A549 (cell line): ENCODE results near the gene UVRAG. TPM values are rescaled to one million over a fixed set of nuclear protein-coding genes. Genes with fewer than 3 reads are reported as not detected.

ENCODE experiments used
- ATAC-seq, 2 experiments: fragments of 200-7000 bp in 1 of 2; fragments of >200 bp in 1 of 2; cut with Nextera tagmentation in 1 of 2; cut with Tn5 transposase in 1 of 2; 3 replicates each; pipeline versions ENCODE4 v1.8.0 to v1.9.1; 2018 to 2020; ENCODE audit warnings: mild to moderate bottlenecking in 1 of 2, moderate library complexity in 1 of 2
- CTCF ChIA-PET: fragments of 300-600 bp; sonication (Branson Sonifier 250); formaldehyde crosslinking; extraction: SDS; loops from one replicate; lab custom pipeline; 2021; ENCODE audit warnings: antibody characterized with exemption, inconsistent platforms; lab: Yijun Ruan, JAX
- POLR2A ChIA-PET: fragments of 350-600 bp; formaldehyde crosslinking; extraction: SDS; loops from one replicate; lab custom pipeline; 2021; ENCODE audit warnings: antibody characterized with exemption, inconsistent platforms; lab: Yijun Ruan, JAX
- DNase-seq, 2 experiments: peaks; one replicate each; pipeline versions ENCODE4 v3.0.0 to v3.0.0-alpha.2; 2011 to 2016; ENCODE audit warnings: low read depth in 1 of 2, low spot score in 1 of 2
- FAIRE-seq: peaks from 2 replicates; lab custom pipeline; 2011; peaks lifted over from hg19 to GRCh38; lab: Jason Lieb, UNC
- H3K27ac ChIP-seq, 2 experiments: fragments of >200 bp; sonication (Bioruptor Twin); formaldehyde crosslinking; 3 replicates each; pipeline ENCODE4 v1.5.1; 2016 to 2017
- H3K4me1 ChIP-seq: fragments of >200 bp; sonication (Bioruptor Twin); formaldehyde crosslinking; 3 replicates; pipeline ENCODE4 v1.6.1; 2016
- H3K4me2 ChIP-seq: fragments of >200 bp; sonication (Bioruptor Twin); formaldehyde crosslinking; 3 replicates; pipeline ENCODE4 v1.6.1; 2016
- H3K4me3 ChIP-seq: fragments of >200 bp; sonication (Bioruptor Twin); formaldehyde crosslinking; 3 replicates; pipeline ENCODE4 v1.5.1; 2016
- H3K9me3 ChIP-seq: fragments of >200 bp; sonication (Bioruptor Twin); formaldehyde crosslinking; 3 replicates; pipeline ENCODE4 v1.6.1; 2016
- BCL3 ChIP-seq: fragments of >200 bp; sonication (Bioruptor Twin); formaldehyde crosslinking; IDR thresholded peaks from 3 replicates; pipeline ENCODE4 v1.6.1; 2016
- CHD4 ChIP-seq: fragments of 200-600 bp; sonication (generic); IDR thresholded peaks from 2 replicates; pipeline ENCODE4 v1.6.1; 2016; ENCODE audit warnings: antibody characterized with exemption, mild to moderate bottlenecking, borderline replicate concordance
- CTCF ChIP-seq: fragments of >200 bp; sonication (Bioruptor Twin); formaldehyde crosslinking; IDR thresholded peaks from 3 replicates; pipeline ENCODE4 v1.5.1; 2016
- E2F6 ChIP-seq: IDR thresholded peaks from 2 replicates; pipeline ENCODE4 v1.6.1; 2012; ENCODE audit warnings: low read depth, borderline replicate concordance
- EHF ChIP-seq: fragments of 250-450 bp; sonication (Bioruptor Pico); IDR thresholded peaks from 2 replicates; pipeline ENCODE4 v1.5.0; 2020; ENCODE audit warnings: mild to moderate bottlenecking
- FOSB ChIP-seq: fragments of 250-450 bp; sonication (Bioruptor Pico); IDR thresholded peaks from 2 replicates; pipeline ENCODE4 v1.5.0; 2020; ENCODE audit warnings: mild to moderate bottlenecking, moderate library complexity
- FOSL2 ChIP-seq, 2 experiments: fragments of 450-650 bp in 1 of 2; fragments of >200 bp in 1 of 2; sonication (Bioruptor Twin) in 1 of 2; formaldehyde crosslinking; IDR thresholded peaks; 2 replicates each; pipeline versions ENCODE4 v1.5.0 to v1.6.1; 2016 to 2020; ENCODE audit warnings: mild to moderate bottlenecking in 1 of 2, moderate library complexity in 1 of 2
- FOXS1 ChIP-seq: fragments of 250-450 bp; sonication (Bioruptor Pico); IDR thresholded peaks from 2 replicates; pipeline ENCODE4 v1.5.0; 2020; ENCODE audit warnings: mild to moderate bottlenecking, moderate library complexity
- JUNB ChIP-seq: fragments of >200 bp; sonication (Bioruptor Twin); formaldehyde crosslinking; IDR thresholded peaks from 2 replicates; pipeline ENCODE4 v1.6.1; 2016
- KDM1A ChIP-seq: fragments of 200-600 bp; sonication (generic); IDR thresholded peaks from 2 replicates; pipeline ENCODE4 v1.6.1; 2016; ENCODE audit warnings: low read depth, mild to moderate bottlenecking
- MAFK ChIP-seq: fragments of 450-650 bp; IDR thresholded peaks from 2 replicates; pipeline ENCODE4 v1.6.1; 2014; ENCODE audit not compliant: partially characterized antibody
- MAX ChIP-seq: IDR thresholded peaks from 2 replicates; pipeline ENCODE4 v1.6.1; 2012
- MAZ ChIP-seq: fragments of 150-350 bp; IDR thresholded peaks from 2 replicates; pipeline ENCODE4 v1.6.1; 2014; ENCODE audit warnings: antibody characterized with exemption, low read depth, low read length, borderline replicate concordance
- NFE2L2 ChIP-seq: fragments of 150-350 bp; conservative IDR thresholded peaks from 2 replicates; pipeline ENCODE4 v1.6.1; 2014; ENCODE audit warnings: low read length
- NPAS2 ChIP-seq: fragments of 250-450 bp; sonication (Bioruptor Pico); IDR thresholded peaks from 2 replicates; pipeline ENCODE4 v1.8.0; 2022; ENCODE audit warnings: mild to moderate bottlenecking, moderate library complexity, borderline replicate concordance
- NR3C1 ChIP-seq: fragments of >200 bp; sonication (Bioruptor Twin); formaldehyde crosslinking; IDR thresholded peaks from 3 replicates; pipeline ENCODE4 v1.6.1; 2017
- POLR2A ChIP-seq: IDR thresholded peaks from 2 replicates; pipeline ENCODE4 v1.6.1; 2012; ENCODE audit warnings: mild to moderate bottlenecking, low read length
- POLR2AphosphoS2 ChIP-seq: conservative IDR thresholded peaks from 2 replicates; pipeline ENCODE4 v1.6.1; 2012; ENCODE audit warnings: low read length, improper control_type of control experiment, inconsistent platforms
- RARB ChIP-seq: fragments of 250-450 bp; sonication (Bioruptor Pico); IDR thresholded peaks from 2 replicates; pipeline ENCODE4 v1.8.0; 2021; ENCODE audit warnings: mild to moderate bottlenecking, moderate library complexity
- RNF2 ChIP-seq: fragments of 200-600 bp; sonication (generic); IDR thresholded peaks from 2 replicates; pipeline ENCODE4 v1.6.1; 2016; ENCODE audit warnings: low read depth, mild to moderate bottlenecking, antibody characterized with exemption, moderate library complexity, borderline replicate concordance
- TP53 ChIP-seq: fragments of 250-450 bp; sonication (Bioruptor Pico); IDR thresholded peaks from 2 replicates; pipeline ENCODE4 v1.5.0; 2021; ENCODE audit warnings: mild to moderate bottlenecking, moderate library complexity
- ZC3H11A ChIP-seq: fragments of 450-650 bp; IDR thresholded peaks from 2 replicates; pipeline ENCODE4 v1.6.1; 2014; ENCODE audit warnings: antibody characterized with exemption, mild to moderate bottlenecking
- ZNF302 ChIP-seq: fragments of 250-450 bp; sonication (Bioruptor Pico); IDR thresholded peaks from 2 replicates; pipeline ENCODE4 v1.9.0; 2021; ENCODE audit warnings: inconsistent platforms, mild to moderate bottlenecking, moderate library complexity
- ZSCAN20 ChIP-seq: fragments of 250-450 bp; sonication (Bioruptor Pico); IDR thresholded peaks from 2 replicates; pipeline ENCODE4 v1.8.0; 2022; ENCODE audit warnings: mild to moderate bottlenecking, moderate library complexity
- WGBS: methylation state at CpG from one replicate; pipeline ENCODE4 v1.1.6; 2017; ENCODE audit errors: missing lambda C conversion rate; 5-methylcytosine and 5-hydroxymethylcytosine counted together
- polyA plus RNA-seq, 4 experiments: library from polyadenylated mRNA; depleted of rRNA in 3 of 4; stranded (reverse); fragments of >200 nt; fragmentation: RNase III in 1 of 4; extraction: RNeasy Plus Mini Kit Qiagen cat#74134 plus additional on column Dnase treatment in 1 of 4; gene quantifications; 2 replicates in 3 of 4; 3 replicates in 1 of 4; pipeline ENCODE4 v1.2.3, GENCODE V29; 2011 to 2017
- TF ChIP-seq, protein P1 (sequence below): fragments of 200-600 bp; sonication (generic); IDR thresholded peaks from 2 replicates; pipeline ENCODE4 v1.6.1; 2016; ENCODE audit warnings: antibody characterized with exemption, mild to moderate bottlenecking, moderate library complexity
- TF ChIP-seq, protein P2 (sequence below): fragments of 250-450 bp; sonication (Bioruptor Pico); IDR thresholded peaks from 2 replicates; pipeline ENCODE4 v1.5.0; 2021; ENCODE audit warnings: mild to moderate bottlenecking, moderate library complexity, borderline replicate concordance
- TF ChIP-seq, protein P3 (sequence below): fragments of 450-650 bp; IDR thresholded peaks from 2 replicates; pipeline ENCODE4 v1.6.1; 2014; ENCODE audit warnings: antibody characterized with exemption

Gene UVRAG
- polyA plus RNA-seq, 2 of the 4 experiments (the other 2 are of a cell fraction), result 6.1 to 14.1 TPM

DNA sequence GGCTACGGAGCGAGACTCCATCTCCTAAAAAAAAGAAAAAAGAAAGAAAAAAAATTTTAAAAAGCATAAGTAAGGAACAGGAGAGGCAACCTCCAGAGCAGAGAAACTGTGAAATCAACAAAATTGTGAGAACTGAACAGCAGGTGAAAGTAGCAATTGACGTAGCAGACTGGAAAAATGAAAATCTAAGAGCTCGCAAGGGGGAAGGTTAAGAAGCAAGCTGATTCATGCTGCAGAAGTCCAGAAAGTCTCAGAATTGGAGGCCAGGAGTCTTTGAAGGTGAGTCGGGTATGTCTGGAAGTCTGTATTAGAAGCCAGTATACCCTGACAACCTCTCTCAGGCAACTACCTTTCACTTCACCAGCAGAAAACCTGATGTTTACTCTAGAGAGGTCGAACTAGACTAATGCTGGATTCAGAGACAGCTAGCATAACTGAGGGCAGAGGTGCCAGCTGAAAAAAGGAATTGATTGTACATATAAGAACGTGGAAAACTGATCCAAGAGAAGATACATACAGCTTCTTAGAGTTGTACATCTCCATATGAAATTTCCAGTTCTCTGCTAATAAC is 229.8 kb downstream of the UVRAG start:
- ATAC-seq, result no peak
- FAIRE-seq, result no peak
- ChIA-PET CTCF (interaction anchor here (1.2 kb wide), 1 partner anchor 10 kb away, joined by 3 read pairs; no protein-coding TSS in a partner anchor), POLR2A (no interaction called here)
- Histone ChIP-seq H3K4me2 (no peak overlapping the region), H3K27ac (no peak overlapping the region), H3K4me3 (no peak overlapping the region), H3K4me1 (0 out of 3 replicates have a peak, but pooled peaks cover 4% of the 10 kb centered on the region), H3K9me3 (peaks cover 9% of the 10 kb centered on the region; the same call in 1 of the 3 replicates)
- 84% methylated on average over 7 of the region's 7 CpGs for WGBS
- no peak for DNase-seq
- no peak for TF ChIP-seq ZSCAN20
- no peak for TF ChIP-seq FOSL2 (IDR thresholded peaks at IDR 0.05)
- no peak for TF ChIP-seq FOSL2 (CRISPR knock-in tag; IDR thresholded peaks at IDR 0.05)
- TF ChIP-seq, protein P1, sequence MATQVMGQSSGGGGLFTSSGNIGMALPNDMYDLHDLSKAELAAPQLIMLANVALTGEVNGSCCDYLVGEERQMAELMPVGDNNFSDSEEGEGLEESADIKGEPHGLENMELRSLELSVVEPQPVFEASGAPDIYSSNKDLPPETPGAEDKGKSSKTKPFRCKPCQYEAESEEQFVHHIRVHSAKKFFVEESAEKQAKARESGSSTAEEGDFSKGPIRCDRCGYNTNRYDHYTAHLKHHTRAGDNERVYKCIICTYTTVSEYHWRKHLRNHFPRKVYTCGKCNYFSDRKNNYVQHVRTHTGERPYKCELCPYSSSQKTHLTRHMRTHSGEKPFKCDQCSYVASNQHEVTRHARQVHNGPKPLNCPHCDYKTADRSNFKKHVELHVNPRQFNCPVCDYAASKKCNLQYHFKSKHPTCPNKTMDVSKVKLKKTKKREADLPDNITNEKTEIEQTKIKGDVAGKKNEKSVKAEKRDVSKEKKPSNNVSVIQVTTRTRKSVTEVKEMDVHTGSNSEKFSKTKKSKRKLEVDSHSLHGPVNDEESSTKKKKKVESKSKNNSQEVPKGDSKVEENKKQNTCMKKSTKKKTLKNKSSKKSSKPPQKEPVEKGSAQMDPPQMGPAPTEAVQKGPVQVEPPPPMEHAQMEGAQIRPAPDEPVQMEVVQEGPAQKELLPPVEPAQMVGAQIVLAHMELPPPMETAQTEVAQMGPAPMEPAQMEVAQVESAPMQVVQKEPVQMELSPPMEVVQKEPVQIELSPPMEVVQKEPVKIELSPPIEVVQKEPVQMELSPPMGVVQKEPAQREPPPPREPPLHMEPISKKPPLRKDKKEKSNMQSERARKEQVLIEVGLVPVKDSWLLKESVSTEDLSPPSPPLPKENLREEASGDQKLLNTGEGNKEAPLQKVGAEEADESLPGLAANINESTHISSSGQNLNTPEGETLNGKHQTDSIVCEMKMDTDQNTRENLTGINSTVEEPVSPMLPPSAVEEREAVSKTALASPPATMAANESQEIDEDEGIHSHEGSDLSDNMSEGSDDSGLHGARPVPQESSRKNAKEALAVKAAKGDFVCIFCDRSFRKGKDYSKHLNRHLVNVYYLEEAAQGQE, result no peak
- no peak for TF ChIP-seq ZNF302
- TF ChIP-seq JUNB, result no peak
- TF ChIP-seq NPAS2 (CRISPR knock-in tag), result no peak
- TF ChIP-seq EHF (CRISPR knock-in tag), result no peak
- no peak for TF ChIP-seq POLR2AphosphoS2
- TF ChIP-seq, protein P2, sequence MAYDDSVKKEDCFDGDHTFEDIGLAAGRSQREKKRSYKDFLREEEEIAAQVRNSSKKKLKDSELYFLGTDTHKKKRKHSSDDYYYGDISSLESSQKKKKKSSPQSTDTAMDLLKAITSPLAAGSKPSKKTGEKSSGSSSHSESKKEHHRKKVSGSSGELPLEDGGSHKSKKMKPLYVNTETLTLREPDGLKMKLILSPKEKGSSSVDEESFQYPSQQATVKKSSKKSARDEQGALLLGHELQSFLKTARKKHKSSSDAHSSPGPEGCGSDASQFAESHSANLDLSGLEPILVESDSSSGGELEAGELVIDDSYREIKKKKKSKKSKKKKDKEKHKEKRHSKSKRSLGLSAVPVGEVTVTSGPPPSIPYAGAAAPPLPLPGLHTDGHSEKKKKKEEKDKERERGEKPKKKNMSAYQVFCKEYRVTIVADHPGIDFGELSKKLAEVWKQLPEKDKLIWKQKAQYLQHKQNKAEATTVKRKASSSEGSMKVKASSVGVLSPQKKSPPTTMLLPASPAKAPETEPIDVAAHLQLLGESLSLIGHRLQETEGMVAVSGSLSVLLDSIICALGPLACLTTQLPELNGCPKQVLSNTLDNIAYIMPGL (CRISPR knock-in tag), result no peak
- no peak for TF ChIP-seq NFE2L2
- no peak for TF ChIP-seq NR3C1
- no peak for TF ChIP-seq ZC3H11A
- no peak for TF ChIP-seq POLR2A

DNA sequence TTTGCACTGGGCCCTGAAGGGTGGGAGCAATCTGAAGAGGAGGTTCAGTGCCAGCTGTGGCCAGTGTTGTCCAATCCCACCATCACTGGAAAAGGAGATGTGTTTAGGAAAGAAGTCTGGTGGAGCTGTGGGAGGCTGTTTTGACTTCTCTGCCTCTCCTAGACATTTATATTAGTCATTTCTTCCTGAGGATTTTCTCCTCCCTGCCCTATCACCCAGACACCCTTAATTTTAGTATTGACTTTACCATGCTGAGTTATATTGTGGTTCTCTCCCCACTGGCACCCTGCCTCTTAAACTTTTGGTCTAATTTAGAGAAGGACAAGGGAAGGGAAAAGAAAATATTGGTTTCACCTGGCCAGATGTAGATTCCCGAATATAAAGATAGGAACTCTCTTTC is 232.2 kb downstream of the UVRAG start:
- Histone ChIP-seq H3K9me3 (peaks cover 9% of the 10 kb centered on the region; the same call in 1 of the 3 replicates), H3K4me2 (no peak overlapping the region)
- ATAC-seq (no peak), DNase-seq (no peak)
- no peak for TF ChIP-seq KDM1A
- TF ChIP-seq FOSB (CRISPR knock-in tag), result no peak
- TF ChIP-seq MAFK, result no peak
- TF ChIP-seq BCL3, result no peak
- no peak for TF ChIP-seq TP53 (CRISPR knock-in tag)
- TF ChIP-seq, protein P3, sequence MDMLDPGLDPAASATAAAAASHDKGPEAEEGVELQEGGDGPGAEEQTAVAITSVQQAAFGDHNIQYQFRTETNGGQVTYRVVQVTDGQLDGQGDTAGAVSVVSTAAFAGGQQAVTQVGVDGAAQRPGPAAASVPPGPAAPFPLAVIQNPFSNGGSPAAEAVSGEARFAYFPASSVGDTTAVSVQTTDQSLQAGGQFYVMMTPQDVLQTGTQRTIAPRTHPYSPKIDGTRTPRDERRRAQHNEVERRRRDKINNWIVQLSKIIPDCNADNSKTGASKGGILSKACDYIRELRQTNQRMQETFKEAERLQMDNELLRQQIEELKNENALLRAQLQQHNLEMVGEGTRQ, result no peak
- no peak for TF ChIP-seq RNF2
- no peak for TF ChIP-seq ZC3H11A
- no peak for TF ChIP-seq MAZ
- no peak for TF ChIP-seq CTCF
- no peak for TF ChIP-seq NR3C1
- TF ChIP-seq RARB, result no peak
- no peak for TF ChIP-seq MAX
- TF ChIP-seq CHD4, result no peak
- TF ChIP-seq E2F6, result no peak
- TF ChIP-seq FOXS1 (CRISPR knock-in tag), result no peak
- TF ChIP-seq, all 56 proteins: peak for 0
- 0 out of 3 replicates have a peak, but pooled peaks cover 4% of the 10 kb centered on the region for H3K4me1 ChIP-seq
- no peak for FAIRE-seq
- WGBS, result 90% methylated on average over 1 of the region's 1 CpG
- H3K27ac ChIP-seq, result no peak overlapping the region
- CTCF ChIA-PET, result interaction anchor here (1.3 to 1.5 kb wide), 2 partner anchors 9 to 105 kb away, joined by 3 to 6 read pairs; no protein-coding TSS in a partner anchor
- POLR2A ChIA-PET, result no interaction called here
- H3K4me3 ChIP-seq, result no peak overlapping the region
